ENCODE data around the gene RING1. TPM values are rescaled to one million over a fixed set of nuclear protein-coding genes. Genes with fewer than 3 reads are reported as not detected.
A peak's percentile ranks its signal among the peaks of the same experiment; 100 is the strongest.

Gene RING1
- total RNA-seq, 2 experiments from 2014 or later: 31.8 to 40.0 TPM

GRCh38 chr6:33198853-33199436 lies 9.4 kb upstream of the RING1 start:
- TF ChIP-seq CTCF (conservative IDR thresholded peaks at IDR 0.05; ENCODE audit: low read length) (no peak), EZH2phosphoT487 (IDR thresholded peaks at IDR 0.05; ENCODE audit: borderline replicate concordance, low read depth, low read length) (no peak)

GRCh38 chr6:33199687-33200218 lies 8.5 kb upstream of the RING1 start:
- H3K4me1 ChIP-seq (ENCODE audit: insufficient read depth, low read length, poor library complexity, severe bottlenecking): peaks cover 49% of the 10 kb centered on the region
- H4K20me1 ChIP-seq (ENCODE audit: insufficient read depth, low read length): no peaks in the 10 kb centered on the region; the same call in 1 of the 2 replicates
- peaks cover 58% of the 10 kb centered on the region for H3K36me3 ChIP-seq (ENCODE audit: insufficient read depth, low read length)
- intact Hi-C loops (cut with micrococcal nuclease; ENCODE audit: unreplicated experiment): loop anchor here (2.0 to 10.0 kb wide), 2 partner anchors 73 to 215 kb away; partner anchors contain the start of genes CUTA, PHF1 and RPS18
- CTCF ChIA-PET (ENCODE audit: unreplicated experiment): interaction anchor here (0.6 kb wide), 1 partner anchor 8 kb away, joined by 4 read pairs; no protein-coding TSS in a partner anchor
- TF ChIP-seq EZH2phosphoT487 (IDR thresholded peaks at IDR 0.05; ENCODE audit: borderline replicate concordance, low read depth, low read length): no peak
- TF ChIP-seq CTCF (conservative IDR thresholded peaks at IDR 0.05; ENCODE audit: low read length): no peak
- H3K79me2 ChIP-seq (ENCODE audit: insufficient read depth, low read depth, low read length): peaks cover 28% of the 10 kb centered on the region; the same call in 1 of the 2 replicates
- no peaks in the 10 kb centered on the region for H3K9me2 ChIP-seq (ENCODE audit: insufficient read depth, low read length)
- 0 out of 2 replicates have a peak overlapping the region, but pooled peaks have one; percentile 79 for H2AFZ ChIP-seq (ENCODE audit: low read length)
- H3K4me3 ChIP-seq (ENCODE audit: low read depth, low read length, poor library complexity, severe bottlenecking): peak overlapping the region; percentile 96
- peak overlapping the region; percentile 77 for H3K27ac ChIP-seq (ENCODE audit: low read depth, low read length, poor library complexity, severe bottlenecking)
- BruUV-seq (replicated peaks): TSS peak; percentile 63
- H3K9me3 ChIP-seq (ENCODE audit: low read length): no peaks in the 10 kb centered on the region
- peak overlapping the region; percentile 100 for H3K4me2 ChIP-seq (ENCODE audit: low read length)
- peak; percentile 82 for DNase-seq (ENCODE audit: low spot score)
- POLR2A ChIA-PET: interaction anchor here (0.6 to 1.1 kb wide), 4 partner anchors 9 to 126 kb away, joined by 3 to 8 read pairs (median 4); partner anchors contain the start of gene HLA-DPA1

More at GRCh38 chr6:33198853-33199436, 9.4 kb upstream of the RING1 start:
- peaks cover 64% of the 10 kb centered on the region for H3K36me3 ChIP-seq (ENCODE audit: insufficient read depth, low read length)
- POLR2A ChIA-PET: interaction anchor here (0.7 to 1.1 kb wide), 2 partner anchors 10 to 126 kb away, joined by 4 to 5 read pairs; partner anchors contain the start of gene HLA-DPA1
- peaks cover 28% of the 10 kb centered on the region; the same call in 1 of the 2 replicates for H3K79me2 ChIP-seq (ENCODE audit: insufficient read depth, low read depth, low read length)
- H3K4me1 ChIP-seq (ENCODE audit: insufficient read depth, low read length, poor library complexity, severe bottlenecking): peaks cover 44% of the 10 kb centered on the region
- no peaks in the 10 kb centered on the region for H3K9me2 ChIP-seq (ENCODE audit: insufficient read depth, low read length)
- H4K20me1 ChIP-seq (ENCODE audit: insufficient read depth, low read length): no peaks in the 10 kb centered on the region; the same call in 1 of the 2 replicates
- H3K27ac ChIP-seq (ENCODE audit: low read depth, low read length, poor library complexity, severe bottlenecking): peak overlapping the region; percentile 77
- peak overlapping the region; percentile 96 for H3K4me3 ChIP-seq (ENCODE audit: low read depth, low read length, poor library complexity, severe bottlenecking)
- no TSS peak for BruUV-seq (replicated peaks)
- CTCF ChIA-PET (ENCODE audit: unreplicated experiment): interaction anchor here (0.6 kb wide), 1 partner anchor 9 kb away, joined by 4 read pairs; no protein-coding TSS in a partner anchor
- intact Hi-C loops (cut with micrococcal nuclease; ENCODE audit: unreplicated experiment): no loop called here
- DNase-seq (ENCODE audit: low spot score): no peak
- H3K9me3 ChIP-seq (ENCODE audit: low read length): no peaks in the 10 kb centered on the region
- peak overlapping the region; percentile 100 for H3K4me2 ChIP-seq (ENCODE audit: low read length)
- H2AFZ ChIP-seq (ENCODE audit: low read length): no peak overlapping the region
